Activated T-helper 1 cell treated with anti-CD3 and anti-CD28 coated beads, Interleukin-2, amount 50 U/mL, for 16 hours (primary cell): ENCODE results near the gene TXNL4A.

ENCODE experiments used
- DNase-seq, 2 donors: peaks; one replicate each; pipeline ENCODE4 v3.0.0-alpha.2; 2020; ENCODE audit warnings: low read depth in 1 of 2, low spot score in 1 of 2

The TXNL4A gene

GRCh38 chr18:79949697-79950487, 38.5 kb downstream of the TXNL4A start:
- DNase-seq = no peak

- DNase-seq = no peak
Observed at GRCh38 chr18:79948719-79949411, 39.5 kb downstream of the TXNL4A start.

GRCh38 chr18:79947881-79948610, 40.3 kb downstream of the TXNL4A start:
- DNase-seq = no peak

- DNase-seq = no peak
Observed at GRCh38 chr18:79947054-79947755, 41.2 kb downstream of the TXNL4A start.

GRCh38 chr18:79945118-79946042, 43.0 kb downstream of the TXNL4A start:
- no peak for DNase-seq

GRCh38 chr18:79944746-79945117, 43.6 kb downstream of the TXNL4A start:
- no peak for DNase-seq

- no peak for DNase-seq
Observed at GRCh38 chr18:79944126-79944731, 44.1 kb downstream of the TXNL4A start.

GRCh38 chr18:79943608-79944125, 44.7 kb downstream of the TXNL4A start:
- DNase-seq = no peak

GRCh38 chr18:79942786-79943607, 45.4 kb downstream of the TXNL4A start:
- no peak for DNase-seq

GRCh38 chr18:79942211-79942610, 46.2 kb downstream of the TXNL4A start:
- DNase-seq = no peak

- DNase-seq = no peak
Observed at GRCh38 chr18:79941473-79942119, 46.8 kb downstream of the TXNL4A start.

GRCh38 chr18:79940814-79941472, 47.4 kb downstream of the TXNL4A start:
- no peak for DNase-seq

- DNase-seq = no peak
Observed at GRCh38 chr18:79940126-79940813, 48.1 kb downstream of the TXNL4A start.

- no peak for DNase-seq
Observed at GRCh38 chr18:79939096-79939495, 49.3 kb downstream of the TXNL4A start.

GRCh38 chr18:79938196-79938595, 50.2 kb downstream of the TXNL4A start:
- DNase-seq = no peak

- no peak for DNase-seq
Observed at GRCh38 chr18:79937103-79937860, 51.1 kb downstream of the TXNL4A start.
